ENCODE measurements around the gene PDLIM3.

DNA sequence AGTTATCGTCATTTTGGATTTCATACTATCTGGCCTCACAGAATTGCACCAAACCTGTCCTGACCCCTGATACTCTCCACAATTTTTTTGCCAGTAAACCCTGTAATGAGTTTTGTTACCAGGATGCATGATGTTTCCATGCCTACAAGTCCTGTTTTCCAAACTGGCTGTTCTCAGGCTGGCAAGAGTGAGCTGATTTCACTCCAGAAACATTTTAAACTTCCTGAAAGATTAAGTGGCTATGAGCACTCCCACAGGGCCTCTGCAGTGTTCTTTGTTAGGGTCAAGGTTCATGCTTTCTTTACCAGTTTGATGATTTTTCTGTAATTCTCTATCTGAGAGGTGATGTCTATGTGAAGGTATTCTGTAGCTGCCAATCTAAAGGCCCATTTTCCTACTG lies 31.7 kb upstream of the PDLIM3 start:
- TF ChIP-seq, protein P1, sequence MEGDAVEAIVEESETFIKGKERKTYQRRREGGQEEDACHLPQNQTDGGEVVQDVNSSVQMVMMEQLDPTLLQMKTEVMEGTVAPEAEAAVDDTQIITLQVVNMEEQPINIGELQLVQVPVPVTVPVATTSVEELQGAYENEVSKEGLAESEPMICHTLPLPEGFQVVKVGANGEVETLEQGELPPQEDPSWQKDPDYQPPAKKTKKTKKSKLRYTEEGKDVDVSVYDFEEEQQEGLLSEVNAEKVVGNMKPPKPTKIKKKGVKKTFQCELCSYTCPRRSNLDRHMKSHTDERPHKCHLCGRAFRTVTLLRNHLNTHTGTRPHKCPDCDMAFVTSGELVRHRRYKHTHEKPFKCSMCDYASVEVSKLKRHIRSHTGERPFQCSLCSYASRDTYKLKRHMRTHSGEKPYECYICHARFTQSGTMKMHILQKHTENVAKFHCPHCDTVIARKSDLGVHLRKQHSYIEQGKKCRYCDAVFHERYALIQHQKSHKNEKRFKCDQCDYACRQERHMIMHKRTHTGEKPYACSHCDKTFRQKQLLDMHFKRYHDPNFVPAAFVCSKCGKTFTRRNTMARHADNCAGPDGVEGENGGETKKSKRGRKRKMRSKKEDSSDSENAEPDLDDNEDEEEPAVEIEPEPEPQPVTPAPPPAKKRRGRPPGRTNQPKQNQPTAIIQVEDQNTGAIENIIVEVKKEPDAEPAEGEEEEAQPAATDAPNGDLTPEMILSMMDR (IDR thresholded peaks at IDR 0.05), result no peak
- no peak for TF ChIP-seq POLR2A (IDR thresholded peaks at IDR 0.05)

Data from testis (tissue), 2 donors.